Endothelial cell of umbilical vein (primary cell): ENCODE measurements around the gene NSUN7.
"Not testable (repeated sequence)": the region's sequence is repeated elsewhere in the genome, so short reads cannot be mapped to it uniquely, and the experiment has no call there.

Source experiments
- CTCF ChIP-seq, 2 donors: IDR thresholded peaks; 1 replicate in 1 of 2; 2 replicates in 1 of 2; pipeline ENCODE4 v1.5.1; 2011; ENCODE audit warnings: low read length in 2 of 2, mild to moderate bottlenecking in 2 of 2, moderate library complexity in 2 of 2, control low read depth in 1 of 2, inconsistent platforms in 1 of 2, low read depth in 1 of 2; ENCODE audit not compliant: insufficient read depth in 1 of 2; ENCODE audit errors: extremely low read depth in 1 of 2
- GATA2 ChIP-seq: IDR thresholded peaks from 2 replicates; pipeline ENCODE4 v1.7.0; 2011; ENCODE audit warnings: low read depth, mild to moderate bottlenecking, moderate library complexity, mixed read lengths, low read length; ENCODE audit not compliant: insufficient read length, insufficient read depth

GRCh38 chr4:40817157-40817556 lies 67.4 kb downstream of the NSUN7 start:
- not testable (repeated sequence) for TF ChIP-seq CTCF (IDR thresholded peaks at IDR 0.05; ENCODE audit: extremely low read depth in 1 of 2, insufficient read depth in 1 of 2, low read depth in 1 of 2, low read length in 2 of 2); GATA2
